ENCODE results near the gene FAT2. TPM values are rescaled to one million over a fixed set of nuclear protein-coding genes. Genes with fewer than 3 reads are reported as not detected.

Gene FAT2
- total RNA-seq, 2 donors from 2014 or later, result not detected

- Mint-ChIP-seq H3K27me3 (peaks cover 11 to 12% of the 10 kb centered on the region in 2 donors), H3K27ac (no peak overlapping the region), H3K4me1 (ENCODE audit: low read depth in 2 of 2) (peaks cover 0 to 3% of the 10 kb centered on the region in 2 donors), H3K4me3 (no peak overlapping the region), H3K36me3 (no peaks in the 10 kb centered on the region), H3K9me3 (no peaks in the 10 kb centered on the region)
- DNase-seq (ENCODE audit: low spot score) (no peak), ATAC-seq (no peak)
These were observed 28.8 kb upstream of the FAT2 start for GRCh38 chr5:151619812-151620460.

GRCh38 chr5:151618907-151619306, 27.8 kb upstream of the FAT2 start:
- Mint-ChIP-seq H3K4me1 (ENCODE audit: low read depth in 2 of 2) (peaks cover 0 to 3% of the 10 kb centered on the region in 2 donors), H3K27ac (no peak overlapping the region), H3K36me3 (no peaks in the 10 kb centered on the region), H3K4me3 (no peak overlapping the region), H3K9me3 (no peaks in the 10 kb centered on the region), H3K27me3 (peaks cover 11 to 12% of the 10 kb centered on the region in 2 donors)
- ATAC-seq (no peak), DNase-seq (ENCODE audit: low spot score) (no peak)

GRCh38 chr5:151617841-151618710, 26.9 kb upstream of the FAT2 start:
- H3K27ac Mint-ChIP-seq, result no peak overlapping the region
- H3K4me1 Mint-ChIP-seq (ENCODE audit: low read depth in 2 of 2), result peaks cover 4 to 8% of the 10 kb centered on the region in 2 donors
- no peaks in the 10 kb centered on the region for H3K9me3 Mint-ChIP-seq
- H3K36me3 Mint-ChIP-seq, result no peaks in the 10 kb centered on the region
- H3K4me3 Mint-ChIP-seq, result no peak overlapping the region
- no peak for ATAC-seq
- H3K27me3 Mint-ChIP-seq, result peaks cover 11 to 12% of the 10 kb centered on the region in 2 donors
- DNase-seq (ENCODE audit: low spot score), result no peak

DNA sequence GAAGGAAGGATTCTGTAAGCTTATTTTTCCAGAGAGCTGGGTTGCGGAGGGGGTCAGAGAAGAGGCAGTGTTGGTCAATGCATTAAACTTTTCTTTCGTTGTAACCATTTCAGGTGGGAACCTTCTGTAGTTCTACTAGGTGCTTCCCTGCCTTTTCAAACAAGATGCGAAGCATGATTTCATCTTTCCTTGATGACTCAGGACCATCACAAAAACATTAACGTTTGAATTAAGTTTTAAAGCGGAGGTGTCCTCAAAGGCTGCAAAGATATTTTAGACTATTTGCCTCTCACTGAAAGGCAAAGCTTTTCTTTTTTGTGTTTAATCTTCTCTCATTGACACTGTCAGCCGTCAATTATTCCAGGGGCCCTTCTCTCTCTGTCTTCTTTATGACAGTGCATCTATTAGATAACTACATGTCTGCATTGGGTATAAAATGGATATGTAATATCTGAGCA, 26.3 kb upstream of the FAT2 start:
- DNase-seq (ENCODE audit: low spot score), result no peak
- peaks cover 8 to 14% of the 10 kb centered on the region in 2 donors for H3K4me1 Mint-ChIP-seq (ENCODE audit: low read depth in 2 of 2)
- H3K4me3 Mint-ChIP-seq, result no peak overlapping the region
- H3K9me3 Mint-ChIP-seq, result no peaks in the 10 kb centered on the region
- no peak overlapping the region for H3K27ac Mint-ChIP-seq
- no peaks in the 10 kb centered on the region for H3K36me3 Mint-ChIP-seq
- no peak for ATAC-seq
- H3K27me3 Mint-ChIP-seq, result peaks cover 9 to 10% of the 10 kb centered on the region in 2 donors

GRCh38 chr5:151615431-151615830, 24.3 kb upstream of the FAT2 start:
- H3K4me3 Mint-ChIP-seq, result no peak overlapping the region
- no peak overlapping the region for H3K27ac Mint-ChIP-seq
- peaks cover 0 to 3% of the 10 kb centered on the region in 2 donors for H3K27me3 Mint-ChIP-seq
- DNase-seq (ENCODE audit: low spot score) (no peak), ATAC-seq (peak in 1 of 2 donors; percentile 21)
- no peaks in the 10 kb centered on the region for H3K9me3 Mint-ChIP-seq
- peaks cover 14 to 17% of the 10 kb centered on the region in 2 donors for H3K4me1 Mint-ChIP-seq (ENCODE audit: low read depth in 2 of 2)
- H3K36me3 Mint-ChIP-seq, result no peaks in the 10 kb centered on the region

GRCh38 chr5:151614565-151614964, 23.4 kb upstream of the FAT2 start:
- no peak for DNase-seq (ENCODE audit: low spot score)
- Mint-ChIP-seq H3K4me3 (no peak overlapping the region), H3K9me3 (no peaks in the 10 kb centered on the region), H3K27ac (no peak overlapping the region), H3K4me1 (ENCODE audit: low read depth in 2 of 2) (peaks cover 14 to 17% of the 10 kb centered on the region in 2 donors), H3K27me3 (peaks cover 0 to 3% of the 10 kb centered on the region in 2 donors), H3K36me3 (no peaks in the 10 kb centered on the region)
- ATAC-seq, result no peak

- Mint-ChIP-seq H3K9me3 (no peaks in the 10 kb centered on the region), H3K36me3 (no peaks in the 10 kb centered on the region), H3K27ac (peak overlapping the region in 1 of 2 donors; percentile 51), H3K4me1 (ENCODE audit: low read depth in 2 of 2) (peaks cover 14 to 17% of the 10 kb centered on the region in 2 donors), H3K4me3 (no peak overlapping the region), H3K27me3 (peaks cover 0 to 6% of the 10 kb centered on the region in 2 donors)
- no peak for ATAC-seq
- DNase-seq (ENCODE audit: low spot score), result no peak
These were observed 21.7 kb upstream of the FAT2 start for GRCh38 chr5:151612689-151613427.

- no peak for DNase-seq (ENCODE audit: low spot score)
- ATAC-seq, result no peak
- Mint-ChIP-seq H3K4me1 (ENCODE audit: low read depth in 2 of 2) (peaks cover 14 to 17% of the 10 kb centered on the region in 2 donors), H3K27ac (no peak overlapping the region), H3K9me3 (no peaks in the 10 kb centered on the region), H3K36me3 (no peaks in the 10 kb centered on the region), H3K4me3 (no peak overlapping the region), H3K27me3 (peaks cover 0 to 3% of the 10 kb centered on the region in 2 donors)
These were observed 20.1 kb upstream of the FAT2 start for GRCh38 chr5:151611127-151611775.

DNA sequence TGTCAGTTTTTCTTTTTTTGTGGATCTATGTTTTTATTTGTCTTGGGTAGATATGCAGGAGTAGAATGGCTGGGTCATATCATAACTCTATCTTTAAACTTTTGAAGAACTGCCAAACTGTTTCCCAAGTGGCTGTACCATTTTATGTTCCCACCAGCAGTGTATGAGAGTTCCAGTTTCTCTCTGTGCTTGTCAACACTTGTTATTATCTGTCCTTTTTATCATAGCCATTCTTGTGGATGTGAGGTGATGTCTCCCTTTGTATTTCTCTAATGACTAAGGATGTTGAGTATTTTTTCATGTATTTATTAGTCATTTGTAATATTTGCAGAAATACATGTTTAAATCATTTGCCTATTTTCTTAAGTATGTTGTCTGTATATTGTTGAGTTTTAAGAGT, 17.4 kb upstream of the FAT2 start:
- Mint-ChIP-seq H3K9me3 (no peaks in the 10 kb centered on the region), H3K36me3 (no peaks in the 10 kb centered on the region), H3K4me1 (ENCODE audit: low read depth in 2 of 2) (peaks cover 14 to 17% of the 10 kb centered on the region in 2 donors), H3K27ac (no peak overlapping the region), H3K4me3 (no peak overlapping the region), H3K27me3 (peaks cover 9 to 13% of the 10 kb centered on the region in 2 donors)
- ATAC-seq (no peak), DNase-seq (ENCODE audit: low spot score) (no peak)

DNA sequence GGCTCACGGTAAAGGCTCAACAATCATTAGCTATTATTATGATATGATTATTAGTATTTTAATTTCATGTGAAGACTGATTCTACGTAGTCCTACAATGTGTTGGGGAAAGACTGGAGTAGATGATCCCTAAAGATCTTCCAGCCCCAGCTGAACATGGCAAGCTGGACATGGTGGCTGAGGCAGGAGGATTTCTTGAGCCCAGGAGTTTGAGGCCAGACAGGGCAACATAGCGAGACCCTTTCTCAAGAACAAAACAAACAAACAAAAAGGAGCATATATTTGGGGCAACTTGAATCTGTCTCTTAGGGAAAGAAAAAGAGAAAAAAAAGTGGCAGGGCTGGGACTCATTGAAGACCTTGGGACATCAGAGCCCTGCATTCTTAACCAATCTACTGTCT, 16.2 kb upstream of the FAT2 start:
- Mint-ChIP-seq H3K27me3 (peaks cover 9 to 13% of the 10 kb centered on the region in 2 donors), H3K36me3 (no peaks in the 10 kb centered on the region), H3K4me1 (ENCODE audit: low read depth in 2 of 2) (peaks cover 4% of the 10 kb centered on the region in 2 donors), H3K27ac (no peak overlapping the region), H3K4me3 (no peak overlapping the region), H3K9me3 (no peaks in the 10 kb centered on the region)
- no peak for ATAC-seq
- DNase-seq (ENCODE audit: low spot score), result no peak

DNA sequence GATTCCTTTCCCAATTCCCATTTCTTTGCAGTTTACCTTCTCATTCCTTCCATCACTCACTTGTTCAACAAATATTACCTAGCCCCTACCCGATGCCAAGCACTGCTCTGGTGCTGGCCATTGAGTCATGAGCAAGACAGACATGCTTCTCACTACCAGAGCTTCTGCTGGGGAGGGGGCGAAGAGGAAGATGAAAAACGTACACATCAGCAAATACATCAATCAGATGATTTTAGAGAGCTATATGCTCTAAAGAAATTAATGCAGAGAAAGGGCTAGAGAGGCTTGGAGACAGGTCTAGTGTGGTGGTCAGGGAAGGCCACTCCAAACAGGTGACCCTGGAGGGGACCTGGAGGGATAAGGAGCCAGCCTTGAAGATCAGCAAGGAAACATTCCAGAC, 14.4 kb upstream of the FAT2 start:
- peaks cover 9 to 15% of the 10 kb centered on the region in 2 donors for H3K27me3 Mint-ChIP-seq
- no peak overlapping the region for H3K27ac Mint-ChIP-seq
- H3K4me3 Mint-ChIP-seq, result no peak overlapping the region
- H3K36me3 Mint-ChIP-seq, result no peaks in the 10 kb centered on the region
- DNase-seq (ENCODE audit: low spot score) (no peak), ATAC-seq (peak in 1 of 2 donors; percentile 26)
- H3K4me1 Mint-ChIP-seq (ENCODE audit: low read depth in 2 of 2), result no peaks in the 10 kb centered on the region
- H3K9me3 Mint-ChIP-seq, result no peaks in the 10 kb centered on the region

DNA sequence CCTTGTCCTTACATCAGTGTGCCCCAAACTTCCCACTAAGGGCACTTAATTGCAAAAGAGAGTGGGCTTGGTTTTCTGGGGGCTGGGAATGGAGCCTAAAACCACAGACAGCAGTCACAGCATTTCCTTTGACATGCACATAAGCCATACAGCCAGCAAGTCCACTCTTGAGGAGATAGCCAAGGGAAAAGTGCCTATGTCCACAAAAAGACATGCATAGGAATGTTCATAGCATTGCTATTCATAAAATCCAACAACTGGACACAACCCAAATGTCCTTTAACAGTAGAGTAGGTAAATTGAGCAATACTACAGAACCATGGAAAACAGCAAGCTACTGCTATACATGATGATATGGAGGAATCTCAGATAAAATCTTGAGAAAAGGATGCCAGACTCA, 11.7 kb upstream of the FAT2 start:
- H3K9me3 Mint-ChIP-seq, result no peaks in the 10 kb centered on the region
- H3K4me1 Mint-ChIP-seq (ENCODE audit: low read depth in 2 of 2), result no peaks in the 10 kb centered on the region
- no peaks in the 10 kb centered on the region for H3K36me3 Mint-ChIP-seq

GRCh38 chr5:151601391-151601790, 10.3 kb upstream of the FAT2 start:
- Mint-ChIP-seq H3K4me1 (ENCODE audit: low read depth in 2 of 2) (no peaks in the 10 kb centered on the region), H3K27me3 (peaks cover 12 to 17% of the 10 kb centered on the region in 2 donors), H3K36me3 (no peaks in the 10 kb centered on the region), H3K4me3 (no peak overlapping the region), H3K27ac (no peak overlapping the region), H3K9me3 (no peaks in the 10 kb centered on the region)
- DNase-seq (ENCODE audit: low spot score) (no peak), ATAC-seq (no peak)

More for the DNA sequence above, 11.7 kb upstream of the FAT2 start:
- no peak overlapping the region for H3K27ac Mint-ChIP-seq
- ATAC-seq, result no peak
- H3K27me3 Mint-ChIP-seq, result peaks cover 12 to 17% of the 10 kb centered on the region in 2 donors
- no peak for DNase-seq (ENCODE audit: low spot score)
- no peak overlapping the region for H3K4me3 Mint-ChIP-seq

All from natural killer cell treated with Interleukin-12 subunit alpha and Interleukin-12 subunit beta and Interleukin-15 and Interleukin-18, amount 100 ng/mL, for 72 hours (primary cell).